ENCODE measurements around the gene CRIP3. TPM values are rescaled to one million over a fixed set of nuclear protein-coding genes. Genes with fewer than 3 reads are reported as not detected.

CRIP3 gene
- total RNA-seq, 1 experiment from 2014 or later, result not detected

GRCh38 chr6:43301081-43301870 lies 7.3 kb downstream of the CRIP3 start:
- no peaks in the 10 kb centered on the region for H3K36me3 ChIP-seq
- H3K4me1 ChIP-seq (replicated peaks), result no peaks in the 10 kb centered on the region
- H3K27ac ChIP-seq, result no peak overlapping the region
- no peak overlapping the region for H3K4me3 ChIP-seq
- H3K9me3 ChIP-seq (replicated peaks), result no peaks in the 10 kb centered on the region
- no peak for DNase-seq (ENCODE audit: low read depth in 1 of 2, low spot score in 2 of 2)
- H3K27me3 ChIP-seq (replicated peaks), result peaks cover 20% of the 10 kb centered on the region

GRCh38 chr6:43299338-43300293 lies 9.0 kb downstream of the CRIP3 start:
- Histone ChIP-seq H3K36me3 (no peaks in the 10 kb centered on the region), H3K4me1 (replicated peaks) (no peaks in the 10 kb centered on the region), H3K27me3 (replicated peaks) (peaks cover 20% of the 10 kb centered on the region), H3K9me3 (replicated peaks) (no peaks in the 10 kb centered on the region), H3K27ac (no peak overlapping the region), H3K4me3 (no peak overlapping the region)
- no peak for DNase-seq (ENCODE audit: low read depth in 1 of 2, low spot score in 2 of 2)

- no peak overlapping the region for H3K4me3 ChIP-seq
- no peaks in the 10 kb centered on the region for H3K36me3 ChIP-seq
- no peak for DNase-seq (ENCODE audit: low read depth in 1 of 2, low spot score in 2 of 2)
- no peak overlapping the region for H3K27ac ChIP-seq
- no peaks in the 10 kb centered on the region for H3K9me3 ChIP-seq (replicated peaks)
- no peaks in the 10 kb centered on the region for H3K4me1 ChIP-seq (replicated peaks)
- H3K27me3 ChIP-seq (replicated peaks), result peaks cover 20% of the 10 kb centered on the region
Measured at GRCh38 chr6:43298565-43299337, 9.9 kb downstream of the CRIP3 start.

- no peak for DNase-seq (ENCODE audit: low read depth in 1 of 2, low spot score in 2 of 2)
- Histone ChIP-seq H3K36me3 (no peaks in the 10 kb centered on the region), H3K9me3 (replicated peaks) (no peaks in the 10 kb centered on the region), H3K27ac (no peak within 1 kb of the TSS), H3K27me3 (replicated peaks) (peaks cover 20% of the 10 kb centered on the region), H3K4me3 (no peak within 1 kb of the TSS), H3K4me1 (replicated peaks) (no peaks in the 10 kb centered on the region)
Measured at GRCh38 chr6:43297644-43298564, 10.7 kb downstream of the CRIP3 start, which contains the start of gene SLC22A7. SLC22A7 (plus strand) TSS chr6:43298260; CDS start chr6:43298359, 99 bp downstream.

- Histone ChIP-seq H3K4me3 (no peak overlapping the region), H3K36me3 (no peaks in the 10 kb centered on the region), H3K9me3 (replicated peaks) (no peaks in the 10 kb centered on the region), H3K27ac (no peak overlapping the region), H3K27me3 (replicated peaks) (peaks cover 22% of the 10 kb centered on the region), H3K4me1 (replicated peaks) (no peaks in the 10 kb centered on the region)
- no peak for DNase-seq (ENCODE audit: low read depth in 1 of 2, low spot score in 2 of 2)
Measured at GRCh38 chr6:43296780-43297497, 11.7 kb downstream of the CRIP3 start.

GRCh38 chr6:43295456-43295855 lies 13.2 kb downstream of the CRIP3 start:
- no peak for DNase-seq (ENCODE audit: low read depth in 1 of 2, low spot score in 2 of 2)
- Histone ChIP-seq H3K36me3 (no peaks in the 10 kb centered on the region), H3K27ac (no peak overlapping the region), H3K9me3 (replicated peaks) (no peaks in the 10 kb centered on the region), H3K4me1 (replicated peaks) (no peaks in the 10 kb centered on the region), H3K27me3 (replicated peaks) (peaks cover 26% of the 10 kb centered on the region), H3K4me3 (no peak overlapping the region)

GRCh38 chr6:43294536-43294935 lies 14.1 kb downstream of the CRIP3 start:
- H3K36me3 ChIP-seq, result no peaks in the 10 kb centered on the region
- peaks cover 23% of the 10 kb centered on the region for H3K27me3 ChIP-seq (replicated peaks)
- no peaks in the 10 kb centered on the region for H3K4me1 ChIP-seq (replicated peaks)
- H3K27ac ChIP-seq, result no peak overlapping the region
- no peak for DNase-seq (ENCODE audit: low read depth in 1 of 2, low spot score in 2 of 2)
- H3K9me3 ChIP-seq (replicated peaks), result no peaks in the 10 kb centered on the region
- H3K4me3 ChIP-seq, result no peak overlapping the region

GRCh38 chr6:43293698-43294097 lies 14.9 kb downstream of the CRIP3 start:
- H3K36me3 ChIP-seq, result no peaks in the 10 kb centered on the region
- no peaks in the 10 kb centered on the region for H3K4me1 ChIP-seq (replicated peaks)
- H3K4me3 ChIP-seq, result no peak overlapping the region
- no peak overlapping the region for H3K27ac ChIP-seq
- peaks cover 17% of the 10 kb centered on the region for H3K27me3 ChIP-seq (replicated peaks)
- H3K9me3 ChIP-seq (replicated peaks), result no peaks in the 10 kb centered on the region
- DNase-seq (ENCODE audit: low read depth in 1 of 2, low spot score in 2 of 2), result no peak

- Histone ChIP-seq H3K4me1 (replicated peaks) (no peaks in the 10 kb centered on the region), H3K27me3 (replicated peaks) (peaks cover 13% of the 10 kb centered on the region), H3K27ac (no peak overlapping the region), H3K9me3 (replicated peaks) (no peaks in the 10 kb centered on the region), H3K36me3 (no peaks in the 10 kb centered on the region), H3K4me3 (no peak overlapping the region)
- no peak for DNase-seq (ENCODE audit: low read depth in 1 of 2, low spot score in 2 of 2)
Measured at GRCh38 chr6:43292763-43293318, 15.8 kb downstream of the CRIP3 start.

- no peaks in the 10 kb centered on the region for H3K9me3 ChIP-seq (replicated peaks)
- H3K36me3 ChIP-seq, result no peaks in the 10 kb centered on the region
- peaks cover 13% of the 10 kb centered on the region for H3K27me3 ChIP-seq (replicated peaks)
- no peak overlapping the region for H3K27ac ChIP-seq
- H3K4me1 ChIP-seq (replicated peaks), result no peaks in the 10 kb centered on the region
- DNase-seq (ENCODE audit: low read depth in 1 of 2, low spot score in 2 of 2), result no peak
- H3K4me3 ChIP-seq, result no peak overlapping the region
Measured at GRCh38 chr6:43292341-43292740, 16.3 kb downstream of the CRIP3 start.

GRCh38 chr6:43291708-43292107 lies 16.9 kb downstream of the CRIP3 start:
- H3K27ac ChIP-seq, result no peak overlapping the region
- no peak overlapping the region for H3K4me3 ChIP-seq
- no peak for DNase-seq (ENCODE audit: low read depth in 1 of 2, low spot score in 2 of 2)
- H3K27me3 ChIP-seq (replicated peaks), result peaks cover 8% of the 10 kb centered on the region
- H3K9me3 ChIP-seq (replicated peaks), result no peaks in the 10 kb centered on the region
- H3K36me3 ChIP-seq, result no peaks in the 10 kb centered on the region
- H3K4me1 ChIP-seq (replicated peaks), result no peaks in the 10 kb centered on the region

GRCh38 chr6:43290905-43291355 lies 17.7 kb downstream of the CRIP3 start:
- no peaks in the 10 kb centered on the region for H3K9me3 ChIP-seq (replicated peaks)
- no peak for DNase-seq (ENCODE audit: low read depth in 1 of 2, low spot score in 2 of 2)

More at GRCh38 chr6:43290905-43291355, 17.7 kb downstream of the CRIP3 start:
- Histone ChIP-seq H3K27ac (no peak overlapping the region), H3K27me3 (replicated peaks) (peaks cover 10% of the 10 kb centered on the region), H3K4me1 (replicated peaks) (no peaks in the 10 kb centered on the region), H3K36me3 (no peaks in the 10 kb centered on the region), H3K4me3 (no peak overlapping the region)

Data from SJSA1 (cell line).